Astrocyte (in vitro differentiated cells and primary cell): ENCODE data around the gene SH3BP2.

Experiments used
- EZH2 ChIP-seq: IDR thresholded peaks from 2 replicates; pipeline ENCODE4 v1.6.1; 2012; ENCODE audit warnings: mild to moderate bottlenecking, low read length, inconsistent platforms; ENCODE audit not compliant: insufficient read depth
- TF ChIP-seq, protein P1 (sequence below): IDR thresholded peaks from 2 replicates; pipeline ENCODE4 v1.5.1; 2011; ENCODE audit warnings: low read depth, mild to moderate bottlenecking, inconsistent platforms, low read length, moderate library complexity; ENCODE audit not compliant: insufficient read depth

GRCh38 chr4:2875556-2875955 is 82.7 kb downstream of the SH3BP2 start:
- TF ChIP-seq, protein P1, sequence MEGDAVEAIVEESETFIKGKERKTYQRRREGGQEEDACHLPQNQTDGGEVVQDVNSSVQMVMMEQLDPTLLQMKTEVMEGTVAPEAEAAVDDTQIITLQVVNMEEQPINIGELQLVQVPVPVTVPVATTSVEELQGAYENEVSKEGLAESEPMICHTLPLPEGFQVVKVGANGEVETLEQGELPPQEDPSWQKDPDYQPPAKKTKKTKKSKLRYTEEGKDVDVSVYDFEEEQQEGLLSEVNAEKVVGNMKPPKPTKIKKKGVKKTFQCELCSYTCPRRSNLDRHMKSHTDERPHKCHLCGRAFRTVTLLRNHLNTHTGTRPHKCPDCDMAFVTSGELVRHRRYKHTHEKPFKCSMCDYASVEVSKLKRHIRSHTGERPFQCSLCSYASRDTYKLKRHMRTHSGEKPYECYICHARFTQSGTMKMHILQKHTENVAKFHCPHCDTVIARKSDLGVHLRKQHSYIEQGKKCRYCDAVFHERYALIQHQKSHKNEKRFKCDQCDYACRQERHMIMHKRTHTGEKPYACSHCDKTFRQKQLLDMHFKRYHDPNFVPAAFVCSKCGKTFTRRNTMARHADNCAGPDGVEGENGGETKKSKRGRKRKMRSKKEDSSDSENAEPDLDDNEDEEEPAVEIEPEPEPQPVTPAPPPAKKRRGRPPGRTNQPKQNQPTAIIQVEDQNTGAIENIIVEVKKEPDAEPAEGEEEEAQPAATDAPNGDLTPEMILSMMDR: no peak
- TF ChIP-seq EZH2: no peak
